HuH-7 (cell line): ENCODE data around the gene IQCK.

Experiments used
- DNase-seq: peaks from one replicate; pipeline ENCODE4 v3.0.0; 2011; ENCODE audit warnings: low spot score

Gene IQCK

GRCh38 chr16:19722269-19722952 is 4.3 kb downstream of the IQCK start:
- no peak for DNase-seq

DNA sequence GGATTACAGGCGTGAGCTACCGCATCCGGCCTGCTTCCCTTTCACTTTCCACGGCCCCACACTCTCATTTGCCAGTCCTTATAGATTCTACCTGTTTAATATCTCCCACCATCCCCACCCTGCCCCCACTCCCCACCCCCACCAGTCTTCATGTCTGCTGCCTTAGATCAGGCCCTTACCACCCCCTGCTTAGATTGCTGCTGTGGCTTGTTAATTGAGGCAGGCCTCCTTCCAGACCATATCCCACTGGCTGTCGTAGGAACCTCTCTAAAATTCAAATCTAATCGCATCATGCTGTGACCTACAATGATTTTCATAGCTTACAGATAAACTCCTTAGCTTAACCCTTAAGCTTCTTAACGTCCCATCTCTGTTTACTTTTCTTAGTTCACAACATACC is 4.9 kb downstream of the IQCK start:
- no peak for DNase-seq

- no peak for DNase-seq
Measured at GRCh38 chr16:19728636-19728965, 10.5 kb downstream of the IQCK start.

DNA sequence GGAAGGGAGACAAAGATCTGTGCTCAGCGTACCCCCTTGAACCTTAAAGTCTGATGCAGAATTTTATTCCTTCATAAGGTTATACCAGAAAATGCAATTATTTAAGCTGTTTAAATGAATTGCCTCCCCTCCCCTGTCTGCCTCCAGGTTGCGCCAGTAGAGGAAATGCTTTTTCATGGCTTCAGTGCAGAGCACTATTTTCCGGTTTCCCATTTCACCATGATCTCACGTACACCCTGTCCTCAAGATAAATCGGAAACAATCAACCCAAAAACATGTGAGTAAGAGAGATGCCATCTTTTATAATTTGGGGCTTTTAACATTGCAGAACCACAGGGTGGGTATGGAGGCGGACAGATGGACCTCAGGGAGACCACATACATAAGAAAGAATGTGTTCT is 15.5 kb downstream of the IQCK start:
- DNase-seq = no peak

DNA sequence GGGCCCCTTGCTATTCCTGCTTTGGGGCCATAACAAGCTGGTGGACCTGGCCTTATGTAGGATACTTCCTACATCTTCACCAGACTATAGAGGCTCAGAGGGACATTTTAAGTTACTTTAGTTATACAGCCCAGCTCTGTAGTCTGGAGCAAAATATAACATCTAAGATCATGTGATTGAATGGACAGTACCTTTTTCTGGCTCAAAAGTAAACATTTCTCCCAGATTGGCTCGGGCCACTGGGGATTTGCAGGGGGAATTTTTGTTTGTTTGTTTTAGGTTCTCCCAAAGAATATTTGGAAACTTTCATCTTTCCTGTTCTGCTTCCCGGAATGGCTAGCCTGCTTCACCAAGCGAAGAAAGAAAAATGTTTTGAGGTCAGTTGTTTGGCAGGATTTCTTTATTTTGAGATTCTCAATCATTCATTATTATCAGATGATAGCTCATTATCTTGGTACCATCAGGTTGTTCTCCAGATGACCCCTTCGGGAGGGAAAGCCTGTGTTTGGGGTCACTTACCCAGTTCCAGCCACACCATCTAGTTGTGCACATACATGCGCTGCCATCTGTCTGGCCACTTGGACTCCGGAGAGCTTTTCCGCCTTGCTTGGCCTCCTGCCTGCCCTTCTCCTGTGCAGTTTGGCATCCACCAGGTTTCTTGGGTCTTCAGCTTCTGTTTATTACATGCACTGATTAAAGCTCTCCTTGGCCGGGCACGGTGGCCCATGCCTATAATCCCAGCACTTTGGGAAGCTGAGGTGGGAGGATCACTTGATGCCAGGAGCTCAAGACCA is 17.2 kb downstream of the IQCK start:
- no peak for DNase-seq

DNA sequence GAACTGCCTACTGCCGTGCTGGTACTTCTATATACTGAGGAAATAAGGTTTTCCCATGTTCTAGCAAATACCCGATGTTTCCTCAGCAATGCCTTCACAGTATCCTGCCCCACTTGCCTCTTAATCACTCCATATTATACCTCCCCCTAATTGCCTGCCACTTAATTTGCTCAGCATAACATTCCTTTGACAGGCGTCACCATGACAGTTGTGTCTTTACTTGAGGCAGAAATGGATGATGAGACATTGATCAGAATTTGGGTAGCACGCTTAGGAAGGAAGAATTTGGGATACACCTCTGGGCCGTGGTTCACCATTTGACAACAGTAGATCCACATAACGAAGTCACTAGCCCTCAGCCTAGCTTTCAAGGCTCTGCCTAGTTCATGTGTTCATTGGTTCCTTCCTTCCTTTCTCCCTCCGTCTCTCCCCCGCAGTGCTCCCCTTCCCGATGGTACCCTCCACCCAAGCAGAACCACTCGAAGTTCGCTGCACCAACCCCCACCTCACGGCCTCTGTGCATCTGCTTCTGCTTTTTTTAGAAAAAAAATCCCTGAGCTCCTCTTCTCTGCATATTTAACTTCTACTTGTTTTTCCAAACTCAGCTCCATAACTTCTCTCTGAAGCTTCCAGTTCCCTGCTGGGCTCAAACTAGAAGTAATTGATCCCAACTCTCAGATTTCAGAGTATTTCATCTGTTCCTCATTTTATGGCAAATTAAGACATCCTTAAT is 19.4 kb downstream of the IQCK start:
- DNase-seq = no peak

DNA sequence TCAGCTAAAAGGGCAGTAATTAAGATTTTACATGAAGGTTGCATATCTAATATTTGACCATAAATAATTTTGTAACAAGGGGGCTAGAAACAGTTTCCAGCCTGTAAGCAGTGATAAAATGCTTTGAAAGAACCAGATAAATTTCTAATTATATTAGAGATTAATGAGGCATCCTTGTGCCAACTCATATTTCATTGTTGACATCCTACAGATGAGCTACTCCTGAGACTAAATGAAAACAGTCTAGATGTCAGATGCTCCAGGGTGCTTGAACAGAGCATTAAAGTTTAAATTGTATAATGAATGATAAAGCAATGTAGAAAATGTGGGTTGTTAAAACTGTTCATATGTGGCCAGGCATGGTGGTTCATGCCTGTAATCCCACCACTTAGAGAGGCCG is 23.3 kb downstream of the IQCK start:
- no peak for DNase-seq

DNA sequence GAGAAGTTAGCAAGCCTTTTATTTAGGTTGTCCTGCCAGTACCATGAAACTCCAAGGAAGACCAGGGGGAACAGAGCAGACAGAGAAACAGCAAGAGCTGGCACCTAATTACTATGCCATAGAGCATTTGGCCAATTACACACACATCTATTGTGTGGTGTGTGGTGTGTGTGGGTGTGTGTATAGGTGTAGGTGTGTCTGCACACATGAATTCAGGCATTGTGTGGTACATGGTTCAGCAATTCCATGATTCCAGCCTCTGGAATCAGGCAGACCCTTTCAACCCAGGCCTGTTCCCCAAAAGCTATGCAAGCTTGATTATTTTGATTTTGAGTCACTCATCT is 25.7 kb downstream of the IQCK start:
- no peak for DNase-seq

DNA sequence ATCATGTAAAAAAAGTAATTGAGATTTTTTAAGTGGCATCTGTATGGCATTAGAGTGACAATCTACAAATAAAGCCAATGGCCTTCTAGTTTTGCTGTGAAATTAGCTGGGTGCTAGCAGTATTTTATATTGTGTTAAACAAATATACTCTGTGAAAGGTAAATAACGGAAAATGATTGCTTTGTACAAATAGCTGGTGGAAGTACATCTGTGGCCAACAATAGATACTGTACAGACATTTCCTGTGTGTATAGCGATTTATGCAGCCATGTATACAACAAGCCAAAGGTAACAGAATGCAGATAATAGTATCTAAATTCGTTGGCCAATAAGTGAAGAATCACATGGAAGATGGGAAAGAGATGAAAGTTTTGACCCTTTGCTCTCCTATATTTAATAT is 26.6 kb downstream of the IQCK start:
- no peak for DNase-seq

DNA sequence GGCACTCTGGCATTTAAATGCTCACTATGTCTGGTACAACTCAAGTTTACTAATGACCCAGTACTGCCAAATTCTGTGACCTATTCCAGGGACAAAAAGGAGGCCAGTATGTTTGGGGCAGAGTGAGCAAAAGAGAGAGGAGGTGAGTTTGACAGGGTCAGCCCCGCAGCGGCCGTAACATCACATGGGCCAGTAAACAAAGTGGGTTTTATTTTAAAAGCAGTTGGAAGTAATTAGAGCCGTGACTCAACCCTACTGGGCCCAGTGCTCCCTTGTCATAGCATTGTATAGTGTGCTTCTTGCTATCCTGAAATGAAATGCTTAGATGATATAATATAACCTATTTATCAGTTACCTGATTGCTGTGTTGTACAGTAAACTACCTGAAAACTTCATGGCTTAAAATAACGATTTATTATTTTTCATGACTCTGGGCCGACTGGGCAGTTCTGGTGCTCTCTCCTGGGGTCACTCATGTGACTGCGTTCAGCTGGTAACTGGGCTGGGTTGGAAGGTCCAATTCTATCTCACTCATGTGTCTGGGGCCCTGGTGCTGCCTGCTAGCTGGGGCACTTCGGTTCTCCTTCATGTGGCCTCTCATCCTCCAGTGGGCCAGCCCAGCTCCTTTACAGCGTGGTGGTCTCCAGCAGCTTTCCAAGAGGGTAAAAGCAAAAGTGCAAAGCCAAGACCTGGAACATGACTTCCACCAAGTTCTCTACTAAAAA is 27.4 kb downstream of the IQCK start:
- DNase-seq = no peak

DNA sequence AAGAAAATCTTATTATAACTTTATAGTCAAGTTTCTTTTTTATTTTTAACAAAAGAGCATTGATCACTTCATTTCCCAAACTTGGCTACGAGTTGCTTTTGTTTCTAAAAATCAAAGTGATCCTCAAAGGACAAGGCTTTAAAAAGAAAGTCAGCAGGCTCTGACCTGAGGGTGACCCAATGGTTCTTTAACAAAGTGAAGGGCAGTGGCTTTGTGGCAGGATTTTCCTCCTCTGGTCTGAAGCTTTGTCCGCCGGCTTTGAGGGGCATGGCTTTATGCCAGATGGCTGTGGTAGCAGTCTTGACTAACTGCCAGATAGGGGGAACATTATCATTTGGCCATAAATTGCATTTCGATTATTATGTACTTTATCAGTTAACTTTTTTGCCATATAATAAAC is 28.5 kb downstream of the IQCK start:
- DNase-seq = no peak

GRCh38 chr16:19748389-19749168 is 30.5 kb downstream of the IQCK start:
- DNase-seq = no peak

- DNase-seq = no peak
Measured at GRCh38 chr16:19749571-19750080, 31.6 kb downstream of the IQCK start.

GRCh38 chr16:19751478-19752385 is 33.7 kb downstream of the IQCK start:
- no peak for DNase-seq

GRCh38 chr16:19753815-19754643 is 36.0 kb downstream of the IQCK start:
- DNase-seq = no peak

GRCh38 chr16:19754644-19755036 is 36.6 kb downstream of the IQCK start:
- no peak for DNase-seq

DNA sequence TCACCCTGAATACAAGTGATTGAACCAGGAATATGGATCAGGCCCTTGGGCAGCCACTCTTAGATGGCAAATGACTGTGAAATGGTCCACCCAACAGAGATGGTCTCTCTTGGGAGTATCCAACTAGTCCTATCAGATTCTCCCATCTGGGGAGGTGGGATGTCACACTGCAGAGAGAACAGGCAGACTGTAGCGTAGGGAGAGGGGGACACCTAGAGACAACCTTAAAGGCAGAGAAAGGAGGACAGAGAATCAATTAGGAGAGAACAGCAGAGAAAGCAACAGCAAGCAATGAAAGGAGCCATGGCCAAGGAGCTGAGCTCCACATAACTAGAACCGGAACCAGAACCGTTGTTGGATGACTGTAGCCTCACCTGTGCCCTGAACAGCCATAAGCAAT is 37.2 kb downstream of the IQCK start:
- DNase-seq = no peak

- DNase-seq = no peak
Measured at GRCh38 chr16:19757026-19757425, 39.0 kb downstream of the IQCK start.

GRCh38 chr16:19757762-19758595 is 39.9 kb downstream of the IQCK start:
- DNase-seq = no peak
